DND-41 (cell line): ENCODE measurements around the gene WIF1.

Source experiments
- ATAC-seq: fragments of 200-7000 bp; cut with Tn5 transposase; 3 replicates; pipeline ENCODE4 v1.9.1; 2021; ENCODE audit warnings: low read depth; ENCODE audit not compliant: insufficient read depth
- DNase-seq: peaks from one replicate; pipeline ENCODE4 v3.0.0-alpha.2; 2020
- H2AFZ ChIP-seq: 2 replicates; pipeline ENCODE4 v1.6.0; 2012; ENCODE audit warnings: low read depth, low read length
- H3K27ac ChIP-seq: 2 replicates; pipeline ENCODE4 v1.5.1; 2012; ENCODE audit warnings: low read length, inconsistent platforms
- H3K27me3 ChIP-seq: fragments of 200-600 bp; sonication (generic); 2 replicates; pipeline ENCODE4 v1.6.0; 2012; ENCODE audit warnings: low read length, mild to moderate bottlenecking, inconsistent platforms; ENCODE audit not compliant: insufficient read depth, poor library complexity
- H3K36me3 ChIP-seq: 2 replicates; pipeline ENCODE4 v1.5.1; 2012; ENCODE audit warnings: low read length, inconsistent platforms; ENCODE audit not compliant: insufficient read depth
- H3K4me1 ChIP-seq: 2 replicates; pipeline ENCODE4 v1.5.1; 2012; ENCODE audit warnings: mild to moderate bottlenecking, low read length; ENCODE audit not compliant: insufficient read depth
- H3K4me2 ChIP-seq: 2 replicates; pipeline ENCODE4 v1.6.0; 2012; ENCODE audit warnings: mild to moderate bottlenecking, moderate library complexity, low read length, inconsistent platforms; ENCODE audit not compliant: insufficient read depth
- H3K4me3 ChIP-seq, 2 experiments: fragments of 200-600 bp in 1 of 2; shearing (Covaris generic) in 1 of 2; 2 replicates each; pipeline ENCODE4 v1.5.1; 2012 to 2016; ENCODE audit warnings: inconsistent platforms in 2 of 2, low read length in 2 of 2, mild to moderate bottlenecking in 2 of 2, low read depth in 1 of 2, moderate library complexity in 1 of 2
- H3K79me2 ChIP-seq: 2 replicates; pipeline ENCODE4 v1.6.0; 2012; ENCODE audit warnings: low read length, inconsistent platforms; ENCODE audit not compliant: insufficient read depth
- H3K9ac ChIP-seq: 2 replicates; pipeline ENCODE4 v1.6.0; 2012; ENCODE audit warnings: low read depth, mild to moderate bottlenecking, inconsistent platforms, low read length, moderate library complexity
- H3K9me3 ChIP-seq: 2 replicates; pipeline ENCODE4 v1.5.1; 2012; ENCODE audit warnings: low read length, moderate library complexity, mild to moderate bottlenecking, inconsistent platforms; ENCODE audit not compliant: insufficient read depth, severe bottlenecking
- H4K20me1 ChIP-seq: 2 replicates; pipeline ENCODE4 v1.6.0; 2012; ENCODE audit warnings: low read length; ENCODE audit not compliant: insufficient read depth
- CTCF ChIP-seq: IDR thresholded peaks from 2 replicates; pipeline ENCODE4 v1.5.1; 2012; ENCODE audit warnings: borderline replicate concordance, low read length, moderate library complexity, mild to moderate bottlenecking; ENCODE audit not compliant: poor library complexity, severe bottlenecking; ENCODE audit errors: extremely low read depth
- EZH2 ChIP-seq: IDR thresholded peaks from 3 replicates; pipeline ENCODE4 v1.6.1; 2012; ENCODE audit warnings: borderline replicate concordance, low read depth, mild to moderate bottlenecking, moderate library complexity, low read length, inconsistent platforms; ENCODE audit not compliant: severe bottlenecking

Gene WIF1

GRCh38 chr12:65005716-65006115 is 115.4 kb downstream of the WIF1 start:
- H3K27me3 ChIP-seq: peaks cover 14% of the 10 kb centered on the region
- DNase-seq (no peak), ATAC-seq (no peak)
- H3K4me2 ChIP-seq: no peak overlapping the region
- no peak overlapping the region for H2AFZ ChIP-seq
- no peak overlapping the region for H3K9ac ChIP-seq
- H4K20me1 ChIP-seq: no peaks in the 10 kb centered on the region
- no peak overlapping the region for H3K27ac ChIP-seq
- no peaks in the 10 kb centered on the region for H3K9me3 ChIP-seq
- no peaks in the 10 kb centered on the region for H3K4me1 ChIP-seq
- H3K4me3 ChIP-seq: no peak overlapping the region
- TF ChIP-seq EZH2: no peak
- TF ChIP-seq CTCF: no peak
- H3K79me2 ChIP-seq: no peaks in the 10 kb centered on the region
- no peaks in the 10 kb centered on the region for H3K36me3 ChIP-seq

GRCh38 chr12:65004270-65004669 is 116.8 kb downstream of the WIF1 start:
- DNase-seq (no peak), ATAC-seq (no peak)
- H2AFZ ChIP-seq: no peak overlapping the region
- H3K27me3 ChIP-seq: peaks cover 5% of the 10 kb centered on the region
- no peak overlapping the region for H3K4me3 ChIP-seq
- no peaks in the 10 kb centered on the region for H3K9me3 ChIP-seq
- no peak overlapping the region for H3K4me2 ChIP-seq
- H4K20me1 ChIP-seq: no peaks in the 10 kb centered on the region
- no peaks in the 10 kb centered on the region for H3K79me2 ChIP-seq
- no peaks in the 10 kb centered on the region for H3K4me1 ChIP-seq
- no peak overlapping the region for H3K9ac ChIP-seq
- H3K27ac ChIP-seq: no peak overlapping the region
- no peak for TF ChIP-seq EZH2
- no peak for TF ChIP-seq CTCF
- H3K36me3 ChIP-seq: no peaks in the 10 kb centered on the region
